A172 (cell line): ENCODE data around the gene ARPC5. TPM values are rescaled to one million over a fixed set of nuclear protein-coding genes. Genes with fewer than 3 reads are reported as not detected.
"Not testable (repeated sequence)": the region's sequence is repeated elsewhere in the genome, so short reads cannot be mapped to it uniquely, and the experiment has no call there.

ENCODE experiments used
- DNase-seq: peaks from one replicate; pipeline ENCODE4 v3.0.0-alpha.2; 2015; ENCODE audit warnings: low spot score
- total RNA-seq: library from RNA; depleted of rRNA; stranded (reverse); fragments of >200 nt; shearing (Covaris generic); gene quantifications from 2 replicates; pipeline ENCODE4 v1.2.3, GENCODE V29; 2014

The ARPC5 gene
- total RNA-seq, 1 experiment from 2014 or later = 446 TPM

DNA sequence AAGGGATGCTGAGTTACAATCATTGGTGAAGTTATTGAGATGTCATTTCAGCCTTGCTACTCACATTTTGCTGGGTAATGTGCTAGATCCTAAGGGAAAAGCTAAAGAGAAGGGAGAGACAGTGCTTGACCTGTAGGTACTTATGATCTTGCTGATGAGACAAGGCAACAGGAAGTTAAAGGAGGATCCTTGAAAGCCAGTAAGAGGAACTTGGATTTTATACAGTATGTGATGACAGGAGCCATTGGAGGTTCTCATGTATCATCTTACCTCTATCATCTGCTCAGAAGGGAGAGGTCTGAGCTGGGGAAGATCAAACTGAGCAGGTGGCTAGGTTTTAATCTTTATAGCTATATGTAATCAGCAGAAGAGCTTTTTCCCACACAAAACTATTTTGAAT is 11.2 kb upstream of the ARPC5 start:
- DNase-seq = no peak

- no peak for DNase-seq
These were observed 9.9 kb upstream of the ARPC5 start for GRCh38 chr1:183645531-183645930.

DNA sequence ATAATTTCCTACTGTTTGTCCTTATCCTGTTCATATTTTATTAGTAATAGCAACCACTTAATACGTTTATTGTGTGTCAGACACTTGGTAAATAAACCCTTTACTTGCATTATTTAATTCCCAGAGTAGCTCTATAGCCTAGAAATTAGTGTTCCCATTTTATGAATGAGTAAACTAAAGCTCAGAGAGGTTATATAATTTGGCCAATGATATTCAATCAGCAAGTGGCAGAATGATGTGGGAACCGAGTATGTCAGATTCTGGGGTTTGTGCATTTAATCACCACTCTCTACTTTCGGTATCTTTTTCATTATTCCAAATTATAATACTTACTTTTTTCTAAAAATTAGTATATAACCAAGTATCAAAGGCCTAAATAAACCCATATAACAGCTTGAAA is 6.6 kb upstream of the ARPC5 start:
- no peak for DNase-seq

GRCh38 chr1:183640193-183640592 is 4.6 kb upstream of the ARPC5 start:
- no peak for DNase-seq

DNA sequence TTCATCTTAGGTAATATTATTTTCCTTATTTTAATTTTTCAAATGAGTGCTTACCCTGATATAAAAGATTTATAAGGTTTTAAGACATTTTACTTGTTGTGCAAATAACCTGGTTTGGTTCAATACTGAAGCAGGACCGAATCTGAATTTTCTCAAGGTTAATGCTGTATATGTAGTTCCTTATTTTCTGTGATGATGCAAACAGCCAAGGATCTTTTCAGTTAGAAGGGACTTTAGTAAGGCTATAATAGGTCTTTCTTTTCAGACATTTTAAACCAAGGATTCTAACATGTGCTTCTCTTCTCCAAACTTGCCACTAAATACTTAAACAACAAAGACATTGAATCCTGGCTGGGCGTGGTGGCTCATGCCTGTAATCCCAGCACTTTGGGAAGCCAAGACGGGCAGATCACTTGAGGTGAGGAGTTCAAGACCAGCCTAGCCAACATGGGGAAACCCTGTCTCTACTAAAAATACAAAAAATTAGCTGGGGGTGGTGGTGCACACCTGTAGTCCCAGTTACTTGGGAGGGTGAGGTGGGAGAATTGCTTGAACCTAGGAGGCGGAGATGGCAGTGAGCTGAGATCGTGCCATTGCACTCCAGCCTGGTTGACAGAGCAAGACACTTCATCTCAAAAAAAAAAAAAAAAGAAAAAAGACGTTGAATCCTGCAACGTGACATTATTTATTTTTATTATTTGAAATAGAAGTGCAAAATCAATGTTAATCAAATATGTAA is 3.2 kb upstream of the ARPC5 start:
- no peak for DNase-seq

DNA sequence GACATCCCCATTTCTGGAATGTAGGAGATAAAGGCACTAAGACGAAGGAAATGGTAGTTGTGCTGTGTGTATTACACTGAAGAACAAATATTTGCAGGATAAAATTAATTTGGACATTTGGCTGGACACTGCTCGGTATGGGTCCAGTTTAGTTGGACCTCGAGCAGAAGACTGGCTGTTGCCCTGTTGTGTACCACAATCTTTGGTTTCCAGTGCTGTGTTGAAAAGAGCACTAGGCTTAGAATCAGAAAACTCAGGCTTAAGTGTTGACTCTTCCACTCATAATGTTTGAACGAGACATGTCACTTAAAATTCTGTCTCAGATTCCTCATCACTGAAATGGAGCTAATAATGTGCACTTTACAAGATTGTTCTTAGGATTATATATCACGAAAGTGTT is 1.2 kb upstream of the ARPC5 start:
- no peak for DNase-seq

DNA sequence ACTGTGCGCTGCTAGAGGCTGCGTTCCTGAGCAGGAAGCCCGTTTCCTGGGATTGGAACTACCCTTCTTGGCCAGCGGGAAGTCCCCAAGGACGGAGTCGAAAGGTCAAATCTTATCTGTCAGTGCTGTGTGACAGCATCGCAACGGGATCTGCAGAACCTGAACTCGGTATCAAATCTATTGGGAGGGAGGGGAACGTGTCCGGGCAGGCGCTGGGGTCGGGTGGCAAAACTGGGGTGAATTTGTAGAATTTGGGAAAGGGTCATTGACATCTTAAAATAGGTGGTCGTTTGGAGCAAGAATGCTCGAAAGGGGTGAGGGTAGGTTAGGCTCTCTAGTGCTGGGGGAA is 725 bp upstream of the ARPC5 start:
- no peak for DNase-seq

DNA sequence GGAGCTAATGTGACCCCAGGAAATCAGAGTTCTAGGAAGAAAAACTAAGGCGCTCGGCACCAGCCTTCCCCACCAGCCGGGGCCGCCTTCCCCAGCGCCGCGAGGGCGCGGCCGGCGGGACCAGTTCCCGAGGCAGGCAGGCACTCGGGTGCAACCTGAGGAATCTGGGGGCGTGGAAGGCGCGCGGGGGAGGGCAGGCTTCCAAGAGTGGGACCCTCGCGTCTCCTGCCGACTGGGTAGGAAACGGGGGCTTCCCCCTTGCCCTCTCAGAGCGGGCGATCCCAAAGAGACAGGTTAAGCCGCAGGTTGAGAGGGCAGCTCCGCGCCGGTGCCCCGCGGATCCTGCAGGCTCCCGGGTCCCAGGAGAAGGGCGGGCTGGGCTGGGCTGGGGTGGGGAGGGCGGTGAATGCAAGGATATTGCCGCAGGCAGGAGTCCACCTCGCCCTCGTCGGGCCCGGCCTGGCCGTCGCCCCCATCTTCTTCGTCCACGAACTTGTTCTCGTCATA is 431 bp downstream of the ARPC5 start:
- DNase-seq = no peak

DNA sequence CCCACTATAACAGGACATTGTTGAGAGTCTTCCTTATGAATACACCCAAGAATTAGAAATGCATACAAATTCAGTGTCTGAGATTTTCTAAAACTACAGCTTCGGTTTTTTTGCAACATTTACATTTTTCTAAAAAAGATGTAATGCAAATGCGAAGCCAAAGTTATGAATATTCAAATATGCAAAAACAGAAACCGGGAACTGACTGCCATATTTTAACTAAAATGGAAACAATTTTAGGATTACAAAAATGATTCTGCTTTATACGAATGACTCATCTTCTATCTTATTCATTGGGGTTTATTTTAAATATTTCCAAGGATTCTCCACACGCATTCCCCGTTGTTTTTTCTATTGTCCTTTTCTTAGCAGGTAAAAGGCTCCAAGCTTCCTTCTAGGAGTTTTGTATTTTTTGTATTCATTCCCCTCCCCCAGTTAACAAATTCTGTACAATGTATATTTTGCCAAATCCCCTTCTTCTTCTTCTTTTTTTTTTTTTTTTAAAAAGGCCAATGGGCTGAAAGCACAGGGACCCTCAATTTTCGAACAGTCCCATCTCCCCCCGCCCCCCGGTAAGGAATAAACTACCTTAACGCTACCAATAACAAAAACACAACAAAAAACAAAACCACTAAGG is 1.0 kb downstream of the ARPC5 start:
- DNase-seq = no peak

DNA sequence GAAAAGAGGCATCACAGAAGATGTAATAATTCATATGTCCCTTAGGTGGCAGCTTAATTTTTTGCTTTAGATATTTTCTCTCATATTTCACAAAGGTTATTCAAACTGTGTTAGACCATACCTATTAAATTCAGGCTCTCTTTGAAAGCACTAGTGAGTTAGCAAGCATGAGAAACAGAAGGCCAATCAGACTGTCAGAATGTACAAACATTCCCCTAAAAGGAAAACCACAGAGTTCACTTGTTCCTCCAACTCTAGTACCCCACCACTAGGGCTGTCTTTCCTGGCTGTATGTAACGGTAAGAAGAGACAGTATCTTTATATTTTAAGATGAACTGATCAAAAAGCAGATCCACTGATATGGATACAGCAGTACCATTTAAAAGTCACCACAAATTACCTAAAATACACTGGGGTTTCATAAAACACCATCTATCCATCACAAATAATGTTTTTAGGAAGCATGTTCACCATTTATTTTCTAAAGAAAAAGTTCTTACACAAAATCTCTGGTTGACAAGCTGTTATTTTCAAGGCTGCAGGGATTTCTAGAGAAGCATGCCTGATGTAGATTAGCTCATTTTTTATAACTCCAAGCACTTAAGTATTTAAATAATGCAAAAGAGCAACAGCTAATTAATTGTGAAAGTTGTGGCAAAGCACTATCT is 1.8 kb downstream of the ARPC5 start:
- peak; percentile 89 for DNase-seq

DNA sequence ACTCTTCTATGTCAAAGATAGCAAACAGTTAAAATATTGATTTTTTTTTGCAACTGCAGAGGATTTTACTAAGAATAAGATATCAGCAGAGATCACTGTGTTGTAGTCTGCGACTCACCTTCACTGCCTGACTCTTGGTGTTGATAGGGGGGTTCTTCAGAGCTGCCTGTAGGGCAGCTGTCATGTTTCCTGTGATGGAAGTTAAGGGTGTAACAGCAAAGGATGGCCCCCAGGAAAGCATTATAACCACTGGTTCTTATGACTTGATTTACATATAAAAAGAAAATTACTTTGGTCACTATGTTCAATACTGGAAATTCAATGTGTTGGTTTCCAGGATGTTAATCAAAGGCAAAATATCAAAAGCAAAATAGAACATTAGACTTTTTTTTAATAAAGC is 2.6 kb downstream of the ARPC5 start:
- DNase-seq = peak; percentile 25

DNA sequence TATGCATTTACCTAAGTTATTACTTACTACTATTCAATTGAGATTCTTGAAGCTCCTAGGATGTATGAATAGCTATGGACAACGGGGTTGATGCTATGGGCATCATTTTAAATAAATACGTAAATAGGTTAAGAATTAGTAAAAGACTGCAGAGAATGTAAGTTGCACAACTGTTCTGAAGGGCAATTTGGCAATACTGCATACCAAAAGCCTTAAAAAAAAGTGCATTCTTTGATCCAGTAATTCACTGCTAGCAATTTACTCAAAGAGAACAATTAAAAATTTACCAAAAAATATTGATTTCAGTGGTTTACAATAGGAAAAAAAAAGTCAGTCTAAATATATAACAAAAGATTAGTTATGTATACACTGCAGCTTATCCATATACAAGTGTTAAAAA is 3.5 kb downstream of the ARPC5 start:
- DNase-seq = no peak

DNA sequence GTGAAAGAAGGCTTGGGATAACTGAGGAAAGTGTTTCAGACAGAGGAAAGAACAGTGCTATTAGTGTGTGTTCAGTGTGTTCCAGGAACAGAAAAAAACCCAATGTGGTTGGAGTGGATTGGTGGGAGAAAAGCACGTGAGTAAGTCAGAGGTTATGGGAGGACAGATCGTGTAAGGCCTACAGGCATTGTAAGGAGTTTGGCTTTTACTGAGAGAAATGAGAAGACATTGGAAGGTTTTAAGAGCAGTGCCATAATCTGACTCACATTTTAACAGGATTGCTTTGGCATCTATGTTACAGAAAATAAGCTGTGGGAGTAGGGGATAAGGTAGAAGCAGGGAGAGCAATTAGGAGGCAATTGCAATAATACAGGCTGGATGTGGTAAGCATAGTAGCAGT is 4.8 kb downstream of the ARPC5 start:
- no peak for DNase-seq

DNA sequence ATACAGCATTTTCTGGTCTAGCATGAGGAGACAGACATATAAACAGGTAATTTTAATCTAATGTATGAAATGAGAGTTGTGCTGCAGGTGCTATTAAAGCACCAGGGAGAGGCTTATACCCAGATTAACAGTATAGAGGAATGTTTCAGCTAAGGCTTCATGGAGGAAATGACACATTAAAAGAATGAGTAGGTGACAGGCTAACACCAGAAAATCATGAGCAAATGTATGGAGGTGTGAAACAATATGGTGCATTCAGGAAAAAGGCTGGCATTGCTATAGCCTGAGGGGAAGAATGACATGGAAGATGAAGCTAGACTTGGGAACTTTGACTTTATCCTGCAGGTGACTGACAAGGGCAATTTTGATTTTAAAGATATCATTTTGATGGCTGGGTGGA is 7.0 kb downstream of the ARPC5 start:
- no peak for DNase-seq

GRCh38 chr1:183626236-183626635 is 9.3 kb downstream of the ARPC5 start:
- DNase-seq = not testable (repeated sequence)

DNA sequence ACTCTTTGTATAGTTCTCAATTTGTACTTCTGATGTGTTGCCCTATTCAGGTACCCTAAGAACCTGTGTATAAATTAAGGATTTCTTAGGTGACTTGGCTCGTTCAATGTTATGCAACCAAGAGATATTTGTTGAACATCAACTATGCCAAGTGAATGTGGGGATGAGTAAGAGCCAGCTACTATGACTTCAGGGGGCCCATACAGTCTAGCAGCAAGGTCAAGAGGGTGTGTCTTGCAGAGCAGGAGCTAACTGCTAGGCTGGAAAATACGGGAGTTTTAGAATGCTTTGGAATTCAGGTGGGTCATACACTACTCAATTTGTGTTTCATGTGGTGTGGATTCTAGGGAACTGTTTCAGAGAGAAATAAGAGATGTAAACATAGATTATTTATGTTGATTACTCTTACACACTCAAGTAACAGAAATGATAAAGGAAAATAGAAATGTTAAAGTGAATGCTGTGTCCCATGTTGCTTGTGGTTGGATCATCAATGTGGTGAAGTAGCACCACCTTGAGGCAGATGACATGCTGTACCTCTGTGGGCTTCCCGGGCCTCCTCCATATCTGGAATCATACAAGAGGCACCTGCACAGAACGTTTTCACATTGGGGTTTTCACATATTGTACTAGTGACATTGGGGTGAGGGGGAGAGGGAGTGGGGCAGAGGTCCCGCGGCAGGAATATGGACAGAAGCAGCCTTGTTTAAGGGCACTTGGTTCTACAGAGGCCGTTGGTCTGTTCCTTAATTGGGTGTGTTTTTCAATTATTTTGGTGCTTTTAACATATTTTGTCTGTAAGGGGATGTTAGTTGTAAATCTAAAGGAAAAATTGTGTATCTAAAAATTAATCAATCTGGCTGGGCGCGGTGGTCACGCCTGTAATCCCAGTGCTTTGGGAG is 12.4 kb downstream of the ARPC5 start:
- DNase-seq = peak; percentile 65

GRCh38 chr1:183622013-183622412 is 13.6 kb downstream of the ARPC5 start:
- no peak for DNase-seq

- no peak for DNase-seq
These were observed 15.3 kb downstream of the ARPC5 start for GRCh38 chr1:183620311-183620710.

GRCh38 chr1:183619781-183620180 is 15.8 kb downstream of the ARPC5 start:
- no peak for DNase-seq

GRCh38 chr1:183618202-183618601 is 17.4 kb downstream of the ARPC5 start:
- DNase-seq = not testable (repeated sequence)

- not testable (repeated sequence) for DNase-seq
These were observed 22.6 kb downstream of the ARPC5 start for GRCh38 chr1:183612975-183613374.

GRCh38 chr1:183612407-183612806 is 23.2 kb downstream of the ARPC5 start:
- no peak for DNase-seq
